ENCODE measurements around the gene SMC1B.

DNA sequence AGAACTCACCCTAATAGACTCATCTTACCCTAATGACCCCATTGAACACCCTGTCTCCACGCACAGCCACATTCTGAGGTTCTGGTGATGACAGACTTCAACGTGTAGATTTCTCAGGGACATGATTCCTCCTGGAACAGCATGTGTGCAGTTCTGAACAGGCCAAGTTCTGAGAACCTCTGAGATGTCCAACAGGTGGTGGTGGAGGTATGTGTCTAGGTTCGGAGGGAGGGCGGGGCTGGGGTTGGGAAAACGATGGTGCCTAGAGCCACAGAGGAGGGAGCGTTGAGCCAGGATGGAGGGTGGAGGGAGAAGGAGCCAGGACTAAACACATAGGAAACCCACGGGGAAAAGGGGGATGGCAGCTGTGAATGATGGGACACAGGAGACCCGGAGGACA, 45.8 kb upstream of the SMC1B start:
- TF ChIP-seq POLR2AphosphoS5 (IDR thresholded peaks at IDR 0.05; ENCODE audit: low read depth, low read length): no peak
- no peak for TF ChIP-seq POLR2A (IDR thresholded peaks at IDR 0.05; ENCODE audit: low read depth, low read length)
